Activated T-cell treated with anti-CD3 and anti-CD28 coated beads, Interleukin-2, amount 50 U/mL, for 4 hours (primary cell): Measurements from ENCODE around the gene NKRF. TPM values are rescaled to one million over a fixed set of nuclear protein-coding genes. Genes with fewer than 3 reads are reported as not detected.

Experiments used
- ATAC-seq, 2 donors: fragments of 200-7000 bp; cut with Tn5 transposase; one replicate each; pipeline ENCODE4 v1.10.0; 2021
- DNase-seq: peaks from one replicate; pipeline ENCODE4 v3.0.0-alpha.2; 2020
- H3K27me3 Mint-ChIP-seq: one replicate; pipeline ENCODE4 v1.8.0; 2021; ENCODE audit warnings: low read depth, mixed read lengths
- H3K36me3 Mint-ChIP-seq: one replicate; pipeline ENCODE4 v1.8.0; 2022; ENCODE audit warnings: mixed read lengths; ENCODE audit not compliant: insufficient read depth
- H3K4me1 Mint-ChIP-seq: one replicate; pipeline ENCODE4 v1.8.0; 2021; ENCODE audit warnings: low read depth, mixed read lengths
- H3K4me3 Mint-ChIP-seq: one replicate; pipeline ENCODE4 v1.8.0; 2021; ENCODE audit warnings: mild to moderate bottlenecking, moderate library complexity, mixed read lengths
- H3K9me3 Mint-ChIP-seq: one replicate; pipeline ENCODE4 v1.8.0; 2021; ENCODE audit warnings: mixed read lengths
- total RNA-seq, 3 donors: library from RNA; stranded (reverse); gene quantifications; one replicate each; pipeline ENCODE4 v1.2.1, GENCODE V29; 2021

The NKRF gene
- total RNA-seq, 3 donors from 2014 or later, result 27.4 to 30.0 (median 28.9) TPM

DNA sequence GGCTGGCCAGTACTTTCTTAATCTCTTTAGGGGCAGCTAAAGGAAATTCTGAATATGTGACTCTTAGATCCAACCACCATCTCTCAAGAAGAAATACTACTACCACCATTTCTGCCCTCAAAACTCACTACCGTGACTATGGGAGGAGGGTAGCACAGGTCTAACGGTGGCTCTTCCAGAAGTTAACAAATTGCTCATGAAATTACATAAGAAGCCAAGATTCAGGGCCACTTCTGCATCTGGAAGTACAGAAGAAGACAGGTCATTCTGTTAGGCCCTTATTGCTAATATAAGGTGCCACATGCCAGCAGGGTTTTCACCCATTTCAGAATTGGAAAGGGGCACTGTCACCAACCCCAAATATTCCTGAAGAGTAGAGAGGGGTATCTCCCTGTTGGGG lies 19.6 kb upstream of the NKRF start:
- no peaks in the 10 kb centered on the region for H3K27me3 Mint-ChIP-seq
- ATAC-seq, result no peak
- H3K9me3 Mint-ChIP-seq, result no peaks in the 10 kb centered on the region
- DNase-seq, result no peak
- no peak overlapping the region for H3K4me3 Mint-ChIP-seq
- H3K4me1 Mint-ChIP-seq, result no peaks in the 10 kb centered on the region
- H3K36me3 Mint-ChIP-seq, result peaks cover 15% of the 10 kb centered on the region

DNA sequence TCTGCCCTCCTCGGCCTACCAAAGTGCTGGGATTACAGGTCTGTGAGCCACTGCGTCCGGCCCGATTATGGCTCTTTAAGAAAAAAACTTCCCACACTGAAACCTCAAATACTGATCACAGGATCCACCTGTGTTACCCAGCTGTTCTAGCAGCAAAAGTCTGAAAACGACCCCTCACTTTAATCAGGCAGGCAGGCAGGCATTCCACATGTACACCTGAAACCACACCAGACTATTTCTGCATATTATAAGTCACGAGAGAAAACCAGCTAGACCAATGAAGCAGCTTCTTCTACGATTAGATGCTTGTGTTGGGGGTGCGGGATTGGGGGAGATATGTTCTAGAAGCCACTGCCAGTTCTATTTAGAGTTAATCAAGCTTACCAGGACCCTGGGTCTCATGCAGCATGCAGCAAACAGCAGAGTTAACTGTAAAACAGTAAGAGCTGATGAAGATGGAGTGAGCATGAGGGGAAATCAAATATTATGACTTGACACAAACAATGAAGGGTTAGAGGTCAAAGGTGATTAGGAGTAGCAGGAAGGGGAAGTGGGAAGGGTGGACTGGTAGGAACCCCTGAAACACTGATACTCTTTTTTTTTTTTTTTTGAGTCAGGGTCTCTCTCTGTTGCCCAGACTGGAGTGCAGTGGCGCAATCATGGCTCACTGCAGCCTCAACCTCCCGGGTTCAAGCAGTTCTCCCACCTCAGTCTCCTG lies 18.9 kb upstream of the NKRF start:
- peaks cover 15% of the 10 kb centered on the region for H3K36me3 Mint-ChIP-seq
- no peaks in the 10 kb centered on the region for H3K4me1 Mint-ChIP-seq
- ATAC-seq, result no peak
- H3K9me3 Mint-ChIP-seq, result no peaks in the 10 kb centered on the region
- H3K27me3 Mint-ChIP-seq, result no peaks in the 10 kb centered on the region
- no peak for DNase-seq
- H3K4me3 Mint-ChIP-seq, result no peak overlapping the region

DNA sequence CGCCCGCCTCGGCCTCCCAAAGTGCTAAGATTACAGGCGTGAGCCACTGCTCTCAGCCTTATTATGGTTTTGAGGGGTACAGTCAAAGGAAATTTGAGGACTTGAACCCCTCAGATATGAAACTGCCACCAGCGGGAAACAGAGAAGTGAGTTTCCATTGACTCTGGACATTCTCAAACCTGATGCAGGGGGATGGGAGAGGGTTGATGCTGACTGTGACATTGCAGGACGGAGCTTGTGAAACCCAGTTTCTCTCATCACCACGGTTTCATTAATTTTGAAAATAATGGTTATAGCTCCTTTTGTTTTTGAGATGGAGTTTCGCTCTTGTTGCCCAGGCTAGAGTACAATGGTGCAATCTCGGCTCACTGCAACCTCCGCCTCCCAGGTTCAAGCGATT lies 18.2 kb upstream of the NKRF start:
- H3K27me3 Mint-ChIP-seq, result no peaks in the 10 kb centered on the region
- no peak for DNase-seq
- H3K36me3 Mint-ChIP-seq, result peaks cover 13% of the 10 kb centered on the region
- no peak for ATAC-seq
- no peak overlapping the region for H3K4me3 Mint-ChIP-seq
- H3K9me3 Mint-ChIP-seq, result no peaks in the 10 kb centered on the region
- H3K4me1 Mint-ChIP-seq, result no peaks in the 10 kb centered on the region

DNA sequence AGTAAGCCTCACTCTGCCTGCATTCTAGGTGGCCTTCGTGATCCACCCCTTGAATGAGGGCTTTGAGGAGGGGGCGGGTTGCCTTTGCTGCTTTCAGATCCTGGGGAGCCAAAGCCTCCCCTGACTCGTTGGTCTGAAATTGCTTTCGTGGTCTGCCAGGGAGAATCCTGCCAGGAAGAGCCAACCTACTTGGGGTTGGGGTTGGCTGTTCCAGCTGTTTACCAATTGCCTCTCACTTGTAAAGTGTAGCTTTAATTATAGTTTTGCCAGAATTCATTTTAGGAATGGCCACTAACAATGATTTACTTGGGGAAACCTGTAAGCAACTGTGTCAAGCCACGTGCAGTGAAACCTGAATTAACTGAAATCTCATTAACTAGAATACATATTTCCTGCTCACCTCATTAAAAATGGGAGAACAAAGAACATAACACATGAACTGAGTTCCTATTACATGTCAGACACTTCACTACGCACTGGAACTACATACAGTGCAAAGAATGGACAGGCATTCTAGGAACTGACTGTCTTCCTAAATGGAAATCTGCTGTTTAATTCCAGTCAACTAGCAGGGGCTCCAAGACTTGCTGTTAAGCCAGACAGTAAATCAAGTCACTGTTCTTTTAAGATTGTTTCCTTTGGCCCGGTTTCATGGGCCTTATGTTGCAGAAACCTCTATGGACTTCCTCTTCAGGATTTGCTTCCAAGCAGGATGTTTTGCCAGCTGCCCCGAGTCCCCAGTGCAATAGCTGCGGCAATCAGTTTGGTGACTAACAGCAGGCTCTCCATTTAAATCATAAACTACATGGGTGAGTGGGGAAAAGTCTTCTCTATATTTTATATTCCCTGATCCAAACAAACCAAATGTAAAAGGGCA lies 16.4 kb upstream of the NKRF start:
- Mint-ChIP-seq H3K9me3 (no peaks in the 10 kb centered on the region), H3K36me3 (peaks cover 8% of the 10 kb centered on the region), H3K4me3 (no peak overlapping the region), H3K27me3 (no peaks in the 10 kb centered on the region), H3K4me1 (peaks cover 3% of the 10 kb centered on the region)
- DNase-seq, result no peak
- ATAC-seq, result no peak

DNA sequence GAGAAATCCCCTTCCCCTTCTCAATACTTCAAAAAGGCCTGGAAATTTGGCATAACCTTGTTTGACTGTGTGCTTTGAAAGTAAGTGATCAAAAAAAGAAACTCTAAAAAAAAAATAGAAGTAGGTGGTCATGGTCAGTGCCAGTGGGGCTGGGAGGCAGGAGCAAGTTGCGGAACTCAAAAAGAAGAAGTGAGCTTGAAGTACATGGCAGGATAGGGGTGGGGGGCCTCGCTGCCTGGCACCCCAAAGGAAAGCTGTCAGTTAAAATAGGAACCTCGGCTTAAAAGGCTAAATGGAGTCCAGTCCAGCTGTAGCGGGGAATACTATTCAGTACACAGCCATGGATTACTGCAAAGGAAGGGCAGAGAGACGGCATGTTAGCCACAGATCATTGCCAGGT lies 12.2 kb upstream of the NKRF start:
- Mint-ChIP-seq H3K4me1 (peaks cover 6% of the 10 kb centered on the region), H3K4me3 (no peak overlapping the region), H3K36me3 (peaks cover 3% of the 10 kb centered on the region), H3K27me3 (no peaks in the 10 kb centered on the region), H3K9me3 (no peaks in the 10 kb centered on the region)
- ATAC-seq (no peak), DNase-seq (no peak)

DNA sequence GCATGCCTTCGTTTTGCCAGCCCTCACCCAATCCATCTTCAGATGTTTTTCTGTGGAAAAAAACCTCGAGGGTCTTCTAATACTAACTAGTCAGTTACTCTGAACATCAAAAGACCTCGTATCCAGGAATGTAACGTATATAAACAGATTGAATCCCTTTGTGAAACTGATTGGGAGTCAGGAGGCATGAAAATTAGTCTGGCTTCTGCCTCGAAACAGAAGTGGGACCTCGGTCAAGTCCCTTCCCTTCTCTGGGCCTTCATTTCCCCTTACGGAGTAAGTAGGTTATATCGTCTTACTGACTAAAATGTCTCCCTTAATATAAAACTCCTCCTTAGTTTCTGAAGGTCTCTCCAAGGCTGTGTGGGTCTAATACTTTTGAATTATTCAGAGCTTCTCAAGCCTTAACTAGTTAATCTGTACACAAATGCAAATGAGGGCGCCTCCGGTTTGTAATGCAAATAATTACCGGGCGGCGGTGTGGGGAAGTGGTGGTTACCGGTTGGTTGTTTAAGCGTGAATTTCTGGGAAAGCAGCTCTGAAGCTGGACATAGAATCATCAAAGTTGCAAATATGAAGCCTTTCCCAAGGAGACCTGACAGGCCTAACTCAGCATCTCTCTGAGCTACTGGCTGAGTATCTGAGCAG lies 11.4 kb upstream of the NKRF start:
- peaks cover 6% of the 10 kb centered on the region for H3K4me1 Mint-ChIP-seq
- H3K27me3 Mint-ChIP-seq, result no peaks in the 10 kb centered on the region

DNA sequence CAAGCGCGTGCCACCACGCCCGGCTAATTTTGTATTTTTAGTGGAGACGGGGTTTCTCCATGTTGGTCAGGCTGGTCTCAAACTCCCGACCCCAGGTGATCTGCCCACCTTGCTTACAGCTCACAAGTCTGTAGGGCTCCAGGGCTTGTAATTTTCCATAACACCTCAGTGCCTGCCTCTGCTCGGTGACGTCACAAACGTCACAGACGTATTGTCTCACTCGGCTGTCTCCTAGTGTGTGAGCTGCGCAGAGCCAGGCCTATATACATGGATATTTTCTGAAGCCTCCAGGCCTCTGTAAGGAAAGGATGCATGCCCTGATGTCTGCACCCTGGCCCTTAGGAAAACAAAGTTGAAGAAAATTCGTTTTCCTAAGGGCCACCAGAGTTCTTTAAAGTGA lies 8.6 kb upstream of the NKRF start:
- Mint-ChIP-seq H3K36me3 (peaks cover 3% of the 10 kb centered on the region), H3K4me3 (no peak overlapping the region), H3K4me1 (peaks cover 10% of the 10 kb centered on the region), H3K9me3 (no peaks in the 10 kb centered on the region), H3K27me3 (no peaks in the 10 kb centered on the region)
- no peak for ATAC-seq
- no peak for DNase-seq

More for the DNA sequence above, 11.4 kb upstream of the NKRF start:
- Mint-ChIP-seq H3K36me3 (peaks cover 3% of the 10 kb centered on the region), H3K9me3 (no peaks in the 10 kb centered on the region), H3K4me3 (no peak overlapping the region)
- ATAC-seq, result no peak
- no peak for DNase-seq

DNA sequence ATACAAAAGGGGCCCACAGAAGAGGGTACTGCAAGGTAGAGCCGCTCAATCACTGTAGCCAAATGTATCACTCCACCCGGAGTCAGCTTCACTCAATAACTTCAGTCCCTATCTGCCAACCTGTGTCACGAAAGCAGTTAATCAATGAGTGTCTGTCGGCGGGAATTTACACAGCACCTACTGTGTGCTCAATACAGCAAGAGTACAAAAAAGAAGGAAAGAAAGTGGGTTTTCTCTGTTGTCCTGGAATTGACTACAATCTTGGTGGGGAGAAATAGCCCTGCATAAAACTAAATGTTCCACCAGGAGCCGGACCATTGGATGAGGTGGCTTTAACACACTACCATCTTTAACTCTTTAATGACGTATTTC lies 780 bp upstream of the NKRF start:
- no peaks in the 10 kb centered on the region for H3K27me3 Mint-ChIP-seq
- peaks cover 1% of the 10 kb centered on the region for H3K36me3 Mint-ChIP-seq
- ATAC-seq (no peak), DNase-seq (no peak)
- peaks cover 27% of the 10 kb centered on the region for H3K4me1 Mint-ChIP-seq
- peak overlapping the region; percentile 96 for H3K4me3 Mint-ChIP-seq
- no peaks in the 10 kb centered on the region for H3K9me3 Mint-ChIP-seq

DNA sequence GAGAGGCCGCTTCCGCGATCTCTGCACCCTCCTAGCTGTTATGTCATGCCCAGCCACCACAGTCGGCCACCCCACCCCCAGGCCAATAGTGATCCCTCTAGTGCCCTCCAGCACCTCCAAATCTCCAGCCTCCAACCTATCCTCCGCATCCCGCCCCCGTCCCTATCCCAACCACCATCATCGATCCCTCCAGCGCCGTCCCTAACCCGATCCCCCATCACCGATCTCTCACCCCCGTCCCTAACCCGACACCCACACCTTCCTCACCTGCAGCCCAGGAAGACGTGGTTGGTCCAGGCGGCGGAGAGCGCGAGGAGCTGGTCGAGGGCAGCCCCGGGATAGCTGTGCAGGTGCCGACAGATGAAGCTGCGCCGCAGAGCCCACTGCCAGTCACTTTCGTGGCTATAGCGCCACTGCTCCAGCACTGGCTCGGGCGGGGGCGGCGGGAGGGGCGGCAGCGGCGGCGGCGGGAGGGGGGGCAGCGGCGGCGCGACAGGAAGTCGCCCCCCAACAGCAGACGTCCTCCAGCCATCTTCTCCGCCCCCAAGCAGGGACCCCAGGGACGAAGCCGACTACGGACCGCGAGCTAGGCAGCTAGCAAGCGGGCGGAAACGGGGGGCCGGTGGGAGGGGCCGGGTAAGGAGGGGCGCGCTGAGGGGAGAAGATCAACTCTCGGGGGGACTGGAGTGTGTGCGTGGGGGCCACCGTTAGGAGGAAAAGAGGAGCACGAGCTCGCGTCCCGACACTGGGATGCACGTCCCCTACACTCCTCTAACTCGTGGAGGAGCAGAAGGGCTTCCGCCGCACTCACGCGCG lies 552 bp downstream of the NKRF start:
- peaks cover 29% of the 10 kb centered on the region for H3K4me1 Mint-ChIP-seq
- peak overlapping the region; percentile 96 for H3K4me3 Mint-ChIP-seq
- peaks cover 4% of the 10 kb centered on the region for H3K36me3 Mint-ChIP-seq
- no peaks in the 10 kb centered on the region for H3K9me3 Mint-ChIP-seq
- peak; percentile 38 for DNase-seq
- ATAC-seq, result peak; percentile 69 to 71
- H3K27me3 Mint-ChIP-seq, result no peaks in the 10 kb centered on the region

DNA sequence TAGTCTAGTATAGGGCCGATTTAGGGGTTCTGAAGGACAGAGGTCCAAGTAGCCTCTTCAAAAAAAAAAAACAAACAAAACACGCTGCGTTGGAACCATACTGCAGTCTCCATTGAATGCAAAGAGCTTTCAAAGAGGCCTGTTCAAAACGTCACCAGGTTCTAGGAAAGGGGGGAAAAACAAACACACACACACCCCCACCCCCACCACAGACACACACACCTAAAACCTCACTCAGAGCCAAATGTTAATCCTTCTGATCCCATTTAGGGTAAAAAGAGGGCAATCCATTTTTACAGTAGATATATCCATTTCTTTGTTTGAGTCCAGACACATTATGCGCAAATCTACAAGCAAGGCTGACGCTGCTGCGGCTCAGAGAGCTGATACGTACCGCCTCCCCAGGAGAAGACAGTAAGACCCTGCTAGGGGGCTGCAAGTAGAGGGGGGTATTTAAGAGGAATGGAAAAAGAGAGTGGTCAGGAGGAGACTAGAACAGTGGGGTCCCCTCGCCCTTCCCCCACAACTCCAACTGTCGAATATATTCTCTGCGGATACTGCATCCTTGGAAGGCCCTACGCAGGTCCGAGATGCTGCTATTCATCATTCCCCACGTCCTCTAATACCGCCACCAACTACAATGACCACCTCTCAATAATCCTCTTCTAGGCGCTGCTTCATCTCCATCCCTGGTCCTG lies 1.3 kb downstream of the NKRF start:
- no peaks in the 10 kb centered on the region for H3K27me3 Mint-ChIP-seq
- ATAC-seq (no peak), DNase-seq (no peak)
- peaks cover 26% of the 10 kb centered on the region for H3K4me1 Mint-ChIP-seq
- no peaks in the 10 kb centered on the region for H3K9me3 Mint-ChIP-seq
- H3K4me3 Mint-ChIP-seq, result peak overlapping the region; percentile 96
- peaks cover 4% of the 10 kb centered on the region for H3K36me3 Mint-ChIP-seq

DNA sequence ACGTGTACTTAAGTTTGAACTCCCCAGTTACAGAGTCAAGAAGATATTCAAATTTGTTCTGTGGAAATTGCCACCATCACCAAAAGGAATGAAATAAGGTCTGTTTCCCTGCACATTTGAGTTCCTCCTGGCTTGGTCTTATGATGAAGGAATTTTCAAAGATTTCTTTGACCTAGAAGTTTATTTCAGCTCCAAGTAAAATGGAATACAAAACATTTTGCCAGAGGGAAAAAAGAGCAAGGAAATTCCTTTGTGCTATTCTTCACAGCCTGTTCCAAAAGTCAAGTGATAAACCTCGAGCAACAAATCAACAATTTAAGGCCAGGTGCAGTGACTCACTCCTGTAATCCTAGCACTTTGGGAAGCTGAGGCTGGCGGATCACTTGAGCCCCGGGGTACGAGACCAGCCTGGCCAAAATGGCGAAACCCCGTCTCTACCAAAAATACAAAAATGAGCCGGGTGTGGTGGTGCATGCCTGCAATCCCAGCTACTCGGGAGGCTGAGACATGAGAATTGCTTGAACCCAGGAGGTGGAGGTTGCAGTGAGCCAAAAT lies 3.4 kb downstream of the NKRF start:
- ATAC-seq (no peak), DNase-seq (no peak)
- H3K27me3 Mint-ChIP-seq, result no peaks in the 10 kb centered on the region
- H3K4me3 Mint-ChIP-seq, result no peak overlapping the region
- peaks cover 32% of the 10 kb centered on the region for H3K4me1 Mint-ChIP-seq
- H3K9me3 Mint-ChIP-seq, result no peaks in the 10 kb centered on the region
- H3K36me3 Mint-ChIP-seq, result peaks cover 8% of the 10 kb centered on the region

DNA sequence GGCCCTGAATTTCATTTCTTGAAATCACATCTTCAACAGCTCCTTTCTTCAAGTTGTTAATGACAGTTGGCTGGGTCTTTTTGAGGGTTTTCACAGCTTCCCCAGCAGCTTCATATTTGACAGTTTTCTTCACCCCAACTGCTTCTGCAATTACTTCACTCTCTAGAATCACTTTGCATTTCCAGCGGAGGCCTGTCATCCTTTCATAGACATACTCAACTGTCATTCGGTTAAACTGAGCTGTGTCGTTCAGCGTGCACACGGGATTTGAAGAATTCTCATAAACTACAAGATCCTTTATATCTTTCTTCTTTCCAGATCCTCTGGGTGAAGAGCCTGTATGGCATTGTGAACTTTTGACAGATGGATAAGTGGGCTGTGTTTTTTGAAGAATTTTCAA lies 16.4 kb downstream of the NKRF start:
- Mint-ChIP-seq H3K27me3 (no peaks in the 10 kb centered on the region), H3K36me3 (peaks cover 15% of the 10 kb centered on the region), H3K4me3 (no peak overlapping the region), H3K9me3 (no peaks in the 10 kb centered on the region), H3K4me1 (peaks cover 5% of the 10 kb centered on the region)
- DNase-seq, result no peak
- no peak for ATAC-seq

DNA sequence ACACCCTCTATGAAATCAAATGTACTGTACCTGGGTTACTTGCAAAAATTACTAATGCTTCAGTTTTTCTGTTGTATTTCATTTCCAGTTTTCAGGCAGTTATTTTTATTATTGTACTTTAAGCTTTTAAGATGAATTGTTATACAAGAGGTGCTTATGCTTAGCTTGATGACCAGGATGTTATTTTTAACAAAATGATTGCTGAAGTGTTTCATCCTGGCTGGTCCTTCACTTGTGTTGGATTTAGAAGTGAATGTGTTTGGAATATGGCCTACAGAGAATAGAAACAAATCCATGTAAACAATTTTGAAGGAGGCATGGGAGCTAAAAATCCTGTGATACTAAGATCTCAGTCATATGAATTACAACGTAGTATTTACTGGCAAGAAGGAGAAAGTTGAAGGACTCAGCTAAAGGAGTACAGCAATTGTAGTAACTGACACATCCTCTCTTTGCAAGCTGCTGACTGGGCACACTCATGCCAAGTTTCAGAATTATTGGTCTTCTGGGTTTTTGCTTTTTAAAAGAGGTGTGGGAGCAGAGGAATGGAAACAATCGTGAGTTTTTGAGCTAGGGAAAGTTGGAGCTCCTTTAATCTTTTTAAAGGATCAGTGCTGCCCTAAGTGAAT lies 22.7 kb downstream of the NKRF start:
- no peaks in the 10 kb centered on the region for H3K27me3 Mint-ChIP-seq
- H3K4me3 Mint-ChIP-seq, result no peak overlapping the region
- no peak for DNase-seq
- H3K9me3 Mint-ChIP-seq, result no peaks in the 10 kb centered on the region
- H3K4me1 Mint-ChIP-seq, result peaks cover 17% of the 10 kb centered on the region
- H3K36me3 Mint-ChIP-seq, result peaks cover 2% of the 10 kb centered on the region
- peak in 1 of 2 donors; percentile 18 for ATAC-seq
